Peyer's patch (tissue), 4 donors: ENCODE data around the gene PUSL1.

Experiments used
- CTCF ChIP-seq, 6 experiments: fragments of 450-650 bp in 4 of 6; fragments of 200-600 bp in 2 of 6; sonication (generic) in 1 of 6; IDR thresholded peaks; one replicate each; pipeline ENCODE4 v1.5.1; 2017 to 2019; ENCODE audit warnings: antibody characterized with exemption in 6 of 6, mild to moderate bottlenecking in 3 of 6, moderate library complexity in 1 of 6
- POLR2A ChIP-seq, 2 donors: fragments of 450-650 bp; IDR thresholded peaks; one replicate each; pipeline ENCODE4 v1.5.1; 2017; ENCODE audit warnings: antibody characterized with exemption in 2 of 2, mild to moderate bottlenecking in 2 of 2, moderate library complexity in 2 of 2

GRCh38 chr1:1294250-1294890, 14.0 kb upstream of the PUSL1 start:
- TF ChIP-seq CTCF (IDR thresholded peaks at IDR 0.05), result no peak
- TF ChIP-seq POLR2A (IDR thresholded peaks at IDR 0.05), result no peak
